Astrocyte of the cerebellum (primary cell): ENCODE data around the gene KEAP1.
"Not testable (repeated sequence)": the region's sequence is repeated elsewhere in the genome, so short reads cannot be mapped to it uniquely, and the experiment has no call there.

Experiments
- DNase-seq: peaks from one replicate; pipeline ENCODE4 v3.0.0-alpha.2; 2011; ENCODE audit warnings: low read depth
- H3K4me3 ChIP-seq: 2 replicates; pipeline ENCODE4 v1.5.1; 2011; ENCODE audit warnings: mild to moderate bottlenecking, low read depth, low read length, moderate library complexity
- CTCF ChIP-seq: IDR thresholded peaks from 2 replicates; pipeline ENCODE4 v1.5.1; 2012; ENCODE audit warnings: low read length, low read depth, moderate library complexity, mild to moderate bottlenecking; ENCODE audit errors: missing control alignments
- in situ Hi-C: cut with HindIII; loops from 2 replicates; pipeline ENCODE4 v1.10.0; 2017; ENCODE audit warnings: low sequenced_read_pairs

Gene KEAP1

GRCh38 chr19:10537668-10538067, 34.5 kb upstream of the KEAP1 start:
- in situ Hi-C loops, result no loop called here
- DNase-seq, result no peak
- H3K4me3 ChIP-seq, result no peak overlapping the region
- TF ChIP-seq CTCF, result no peak

GRCh38 chr19:10535613-10536012, 32.5 kb upstream of the KEAP1 start:
- TF ChIP-seq CTCF, result no peak
- no peak for DNase-seq
- no peak overlapping the region for H3K4me3 ChIP-seq
- in situ Hi-C loops, result no loop called here

GRCh38 chr19:10533646-10534386, 30.7 kb upstream of the KEAP1 start:
- no peak for DNase-seq
- no peak overlapping the region for H3K4me3 ChIP-seq
- in situ Hi-C loops, result no loop called here
- TF ChIP-seq CTCF, result no peak

GRCh38 chr19:10532457-10532856, 29.3 kb upstream of the KEAP1 start:
- no peak for DNase-seq
- TF ChIP-seq CTCF, result no peak
- no peak overlapping the region for H3K4me3 ChIP-seq
- in situ Hi-C loops, result no loop called here

- H3K4me3 ChIP-seq, in situ Hi-C loops: not testable (repeated sequence)
These were observed 23.7 kb upstream of the KEAP1 start for GRCh38 chr19:10526887-10527286.

DNA sequence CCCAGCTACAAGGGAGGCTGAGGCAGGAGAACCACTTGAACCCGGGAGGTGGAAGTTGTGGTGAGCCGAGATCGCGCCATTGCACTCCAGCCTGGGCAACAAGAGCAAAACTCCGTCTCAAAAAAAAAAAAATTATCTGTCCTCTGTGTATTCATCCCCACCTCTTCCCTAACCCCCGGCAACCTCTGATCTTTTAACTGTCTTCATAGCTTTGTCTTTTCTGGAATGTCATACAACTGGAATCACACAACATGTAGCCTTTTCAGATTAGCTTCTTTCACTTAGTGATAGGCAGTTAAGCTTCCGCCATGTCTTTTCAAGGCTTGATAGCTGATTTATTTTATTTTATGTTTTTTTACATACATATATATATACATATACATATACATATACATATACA, 22.5 kb upstream of the KEAP1 start:
- in situ Hi-C loops, result no loop called here
- no peak for DNase-seq
- no peak for TF ChIP-seq CTCF
- H3K4me3 ChIP-seq, result no peak overlapping the region

More at GRCh38 chr19:10526887-10527286, 23.7 kb upstream of the KEAP1 start:
- not testable (repeated sequence) for DNase-seq

DNA sequence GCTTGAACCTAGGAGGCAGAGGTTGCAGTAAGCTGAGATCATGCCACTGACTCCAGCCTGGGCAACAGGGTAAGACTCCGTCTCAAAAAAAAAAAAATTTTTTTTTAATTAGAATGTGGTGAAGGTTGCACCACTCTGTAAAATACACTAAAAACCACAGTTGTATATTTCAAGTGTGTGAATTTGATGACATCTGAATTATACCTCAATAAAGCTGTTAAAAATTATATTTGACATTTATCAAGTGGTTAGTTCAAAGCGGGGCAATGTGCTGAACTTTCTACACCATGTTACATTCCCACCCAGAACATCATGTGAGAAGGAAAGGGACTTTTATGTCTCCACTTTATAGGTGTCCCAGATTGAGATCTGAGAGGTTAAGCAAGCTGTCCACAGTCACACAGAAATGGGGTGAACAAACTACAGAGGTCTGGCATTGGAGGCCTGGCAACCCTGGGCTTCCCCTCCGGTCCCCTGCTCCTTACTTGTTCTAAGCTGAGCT, 20.0 kb upstream of the KEAP1 start:
- in situ Hi-C loops, result no loop called here
- no peak for DNase-seq
- H3K4me3 ChIP-seq, result no peak overlapping the region
- no peak for TF ChIP-seq CTCF
